A549 (cell line): ENCODE results near the gene ACAD11.

Experiments
- BHLHE40 ChIP-seq: IDR thresholded peaks from 2 replicates; pipeline ENCODE4 v1.6.1; 2012; ENCODE audit warnings: low read depth, low read length, inconsistent platforms
- CEBPB ChIP-seq, 2 experiments: fragments of >200 bp in 1 of 2; sonication (Bioruptor Twin) in 1 of 2; formaldehyde crosslinking in 1 of 2; IDR thresholded peaks; 2 replicates each; pipeline ENCODE4 v1.6.1; 2012 to 2016
- CHD4 ChIP-seq: fragments of 200-600 bp; sonication (generic); IDR thresholded peaks from 2 replicates; pipeline ENCODE4 v1.6.1; 2016; ENCODE audit warnings: antibody characterized with exemption, mild to moderate bottlenecking, borderline replicate concordance
- EP300 ChIP-seq, 2 experiments: fragments of >200 bp; sonication (Bioruptor Twin); formaldehyde crosslinking; IDR thresholded peaks; 2 replicates in 1 of 2; 3 replicates in 1 of 2; pipeline ENCODE4 v1.6.1; 2016 to 2017
- ESRRA ChIP-seq: fragments of 150-350 bp; IDR thresholded peaks from 2 replicates; pipeline ENCODE4 v1.6.1; 2014; ENCODE audit warnings: mild to moderate bottlenecking, low read length, borderline replicate concordance
- GATA3 ChIP-seq: IDR thresholded peaks from 2 replicates; pipeline ENCODE4 v1.6.1; 2012; ENCODE audit warnings: borderline replicate concordance
- HDAC2 ChIP-seq: fragments of 200-600 bp; sonication (generic); IDR thresholded peaks from 2 replicates; pipeline ENCODE4 v1.6.1; 2016
- JUNB ChIP-seq: fragments of >200 bp; sonication (Bioruptor Twin); formaldehyde crosslinking; IDR thresholded peaks from 2 replicates; pipeline ENCODE4 v1.6.1; 2016
- PBX3 ChIP-seq: IDR thresholded peaks from 2 replicates; pipeline ENCODE4 v1.6.1; 2012
- POLR2A ChIP-seq: IDR thresholded peaks from 2 replicates; pipeline ENCODE4 v1.6.1; 2012; ENCODE audit warnings: mild to moderate bottlenecking, low read length
- ZNF302 ChIP-seq: fragments of 250-450 bp; sonication (Bioruptor Pico); IDR thresholded peaks from 2 replicates; pipeline ENCODE4 v1.9.0; 2021; ENCODE audit warnings: inconsistent platforms, mild to moderate bottlenecking, moderate library complexity
- TF ChIP-seq, protein P1 (sequence below): fragments of >200 bp; sonication (Bioruptor Twin); formaldehyde crosslinking; IDR thresholded peaks from 3 replicates; pipeline ENCODE4 v1.5.1; 2016
- TF ChIP-seq, protein P2 (sequence below): IDR thresholded peaks from 2 replicates; pipeline ENCODE4 v1.6.1; 2012
- TF ChIP-seq, protein P3 (sequence below): fragments of 200-600 bp; sonication (generic); IDR thresholded peaks from 2 replicates; pipeline ENCODE4 v1.6.1; 2016; ENCODE audit warnings: antibody characterized with exemption, mild to moderate bottlenecking, moderate library complexity

DNA sequence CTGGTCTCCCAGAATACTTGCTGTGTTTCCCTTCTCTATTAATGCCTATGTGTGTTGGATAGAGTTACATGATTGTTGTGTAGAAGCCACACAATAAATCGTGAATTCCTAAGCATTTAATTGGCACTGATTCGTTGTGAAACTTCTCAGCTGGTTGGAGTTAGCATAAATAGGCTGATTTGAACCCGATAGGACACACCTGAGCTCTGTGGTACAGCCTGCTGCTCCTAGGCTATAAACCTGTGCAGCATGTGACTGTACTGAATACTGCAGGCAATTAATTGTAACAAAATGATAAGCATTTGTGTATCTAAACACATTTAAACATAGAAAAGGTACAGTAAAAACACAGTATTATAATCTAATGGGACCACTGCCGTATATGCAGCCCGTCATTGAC, 4.9 kb downstream of the ACAD11 start:
- TF ChIP-seq, protein P1, sequence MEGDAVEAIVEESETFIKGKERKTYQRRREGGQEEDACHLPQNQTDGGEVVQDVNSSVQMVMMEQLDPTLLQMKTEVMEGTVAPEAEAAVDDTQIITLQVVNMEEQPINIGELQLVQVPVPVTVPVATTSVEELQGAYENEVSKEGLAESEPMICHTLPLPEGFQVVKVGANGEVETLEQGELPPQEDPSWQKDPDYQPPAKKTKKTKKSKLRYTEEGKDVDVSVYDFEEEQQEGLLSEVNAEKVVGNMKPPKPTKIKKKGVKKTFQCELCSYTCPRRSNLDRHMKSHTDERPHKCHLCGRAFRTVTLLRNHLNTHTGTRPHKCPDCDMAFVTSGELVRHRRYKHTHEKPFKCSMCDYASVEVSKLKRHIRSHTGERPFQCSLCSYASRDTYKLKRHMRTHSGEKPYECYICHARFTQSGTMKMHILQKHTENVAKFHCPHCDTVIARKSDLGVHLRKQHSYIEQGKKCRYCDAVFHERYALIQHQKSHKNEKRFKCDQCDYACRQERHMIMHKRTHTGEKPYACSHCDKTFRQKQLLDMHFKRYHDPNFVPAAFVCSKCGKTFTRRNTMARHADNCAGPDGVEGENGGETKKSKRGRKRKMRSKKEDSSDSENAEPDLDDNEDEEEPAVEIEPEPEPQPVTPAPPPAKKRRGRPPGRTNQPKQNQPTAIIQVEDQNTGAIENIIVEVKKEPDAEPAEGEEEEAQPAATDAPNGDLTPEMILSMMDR = no peak
- TF ChIP-seq JUNB (no peak), POLR2A (no peak), EP300 (IDR thresholded peaks at IDR 0.05) (no peak), GATA3 (no peak), BHLHE40 (no peak), ESRRA (no peak), PBX3 (no peak), HDAC2 (no peak), CHD4 (no peak), ZNF302 (CRISPR knock-in tag) (no peak), CEBPB (IDR thresholded peaks at IDR 0.05) (no peak)
- TF ChIP-seq, protein P2, sequence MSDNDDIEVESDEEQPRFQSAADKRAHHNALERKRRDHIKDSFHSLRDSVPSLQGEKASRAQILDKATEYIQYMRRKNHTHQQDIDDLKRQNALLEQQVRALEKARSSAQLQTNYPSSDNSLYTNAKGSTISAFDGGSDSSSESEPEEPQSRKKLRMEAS = no peak
- TF ChIP-seq, protein P3, sequence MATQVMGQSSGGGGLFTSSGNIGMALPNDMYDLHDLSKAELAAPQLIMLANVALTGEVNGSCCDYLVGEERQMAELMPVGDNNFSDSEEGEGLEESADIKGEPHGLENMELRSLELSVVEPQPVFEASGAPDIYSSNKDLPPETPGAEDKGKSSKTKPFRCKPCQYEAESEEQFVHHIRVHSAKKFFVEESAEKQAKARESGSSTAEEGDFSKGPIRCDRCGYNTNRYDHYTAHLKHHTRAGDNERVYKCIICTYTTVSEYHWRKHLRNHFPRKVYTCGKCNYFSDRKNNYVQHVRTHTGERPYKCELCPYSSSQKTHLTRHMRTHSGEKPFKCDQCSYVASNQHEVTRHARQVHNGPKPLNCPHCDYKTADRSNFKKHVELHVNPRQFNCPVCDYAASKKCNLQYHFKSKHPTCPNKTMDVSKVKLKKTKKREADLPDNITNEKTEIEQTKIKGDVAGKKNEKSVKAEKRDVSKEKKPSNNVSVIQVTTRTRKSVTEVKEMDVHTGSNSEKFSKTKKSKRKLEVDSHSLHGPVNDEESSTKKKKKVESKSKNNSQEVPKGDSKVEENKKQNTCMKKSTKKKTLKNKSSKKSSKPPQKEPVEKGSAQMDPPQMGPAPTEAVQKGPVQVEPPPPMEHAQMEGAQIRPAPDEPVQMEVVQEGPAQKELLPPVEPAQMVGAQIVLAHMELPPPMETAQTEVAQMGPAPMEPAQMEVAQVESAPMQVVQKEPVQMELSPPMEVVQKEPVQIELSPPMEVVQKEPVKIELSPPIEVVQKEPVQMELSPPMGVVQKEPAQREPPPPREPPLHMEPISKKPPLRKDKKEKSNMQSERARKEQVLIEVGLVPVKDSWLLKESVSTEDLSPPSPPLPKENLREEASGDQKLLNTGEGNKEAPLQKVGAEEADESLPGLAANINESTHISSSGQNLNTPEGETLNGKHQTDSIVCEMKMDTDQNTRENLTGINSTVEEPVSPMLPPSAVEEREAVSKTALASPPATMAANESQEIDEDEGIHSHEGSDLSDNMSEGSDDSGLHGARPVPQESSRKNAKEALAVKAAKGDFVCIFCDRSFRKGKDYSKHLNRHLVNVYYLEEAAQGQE = no peak
